ENCODE measurements around the gene CPEB1.

The CPEB1 gene

DNA sequence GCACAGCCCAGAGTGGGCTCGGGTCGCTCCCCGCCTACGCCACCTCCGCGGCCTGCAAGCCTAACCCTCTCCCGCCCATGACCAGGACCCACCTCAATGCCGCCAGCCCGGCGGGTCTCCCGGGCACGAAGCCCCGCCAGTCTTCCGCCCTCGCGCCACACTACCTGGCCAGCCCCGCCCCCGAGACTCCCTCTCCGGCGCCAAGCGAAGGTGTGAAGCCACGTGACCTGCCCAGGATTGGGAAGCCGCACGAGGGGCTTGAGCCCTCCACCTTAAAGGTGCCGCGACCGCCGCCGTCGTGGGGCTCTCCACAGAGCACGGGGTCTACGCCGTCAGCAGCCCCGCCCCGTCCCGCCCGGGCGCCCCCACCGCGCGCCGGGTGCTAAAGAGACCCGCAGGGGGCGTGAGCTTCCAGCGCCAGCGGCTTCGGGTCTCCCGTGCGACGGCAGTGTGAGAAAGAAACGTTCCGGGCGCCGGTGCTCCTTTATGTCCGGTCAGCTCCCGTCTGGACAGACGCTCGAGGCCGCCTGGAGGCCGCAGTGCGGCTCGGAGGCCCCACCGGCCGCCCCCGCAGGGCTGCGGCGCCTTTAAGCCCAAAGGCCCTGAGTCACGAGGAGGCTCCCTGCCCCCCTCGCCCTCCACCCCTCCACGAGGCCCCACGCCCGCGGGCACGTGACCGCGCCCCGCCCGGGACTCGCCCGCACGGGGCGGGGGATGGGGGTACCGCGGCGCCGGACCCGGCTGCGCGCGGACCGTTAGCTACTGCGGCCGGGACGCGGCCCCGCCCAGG, at the start of gene CPEB1:
CPEB1 (minus strand) TSS at position 319 of the 790 bp plus-strand sequence. CDS start 18,904 bp downstream, outside the sequence.
- peak in 2 of 3 experiments; percentile 12 to 34 for DNase-seq (ENCODE audit: low read depth in 3 of 3)

DNA sequence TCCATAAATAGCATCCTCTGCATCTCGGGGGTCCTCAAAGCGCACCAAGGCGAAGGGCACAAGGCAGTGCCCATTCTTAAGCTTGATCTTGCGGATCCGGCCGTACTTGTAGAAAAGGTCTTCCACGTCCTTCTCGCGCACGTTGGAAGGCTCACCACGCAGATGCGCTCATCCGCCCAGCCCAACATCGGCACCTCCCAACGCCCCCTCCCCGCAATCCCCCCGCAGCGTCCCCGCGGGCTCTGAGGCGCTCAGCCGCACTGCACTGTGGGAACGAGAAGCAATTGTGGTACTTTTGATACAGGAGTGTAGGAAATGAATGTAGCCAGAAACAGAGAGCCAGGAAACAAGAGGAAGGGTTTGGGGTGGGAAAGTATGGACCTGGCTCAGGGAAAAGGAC, 45.0 kb upstream of the CPEB1 start:
- no peak for DNase-seq (ENCODE audit: low read depth in 3 of 3)

DNA sequence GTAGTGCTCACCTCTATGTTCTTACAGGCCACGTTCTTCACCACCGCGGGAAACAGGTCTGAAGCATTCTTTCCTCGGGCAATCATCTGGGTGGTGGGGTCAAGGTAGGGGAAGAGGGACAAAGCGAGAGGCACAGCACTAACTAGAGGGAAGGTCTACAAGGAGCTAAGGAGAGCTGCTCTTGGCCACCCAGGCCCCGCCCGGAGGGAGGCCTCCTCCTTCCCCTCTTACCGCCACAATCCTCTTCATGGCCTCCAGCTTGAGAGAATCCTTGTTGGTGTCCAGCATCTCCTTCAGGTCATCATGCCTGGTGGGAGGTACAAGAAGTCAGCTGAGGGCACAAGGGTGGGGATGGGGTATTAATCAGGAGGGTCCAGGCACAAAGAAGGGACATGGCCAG, 42.0 kb upstream of the CPEB1 start:
- no peak for DNase-seq (ENCODE audit: low read depth in 3 of 3)

DNA sequence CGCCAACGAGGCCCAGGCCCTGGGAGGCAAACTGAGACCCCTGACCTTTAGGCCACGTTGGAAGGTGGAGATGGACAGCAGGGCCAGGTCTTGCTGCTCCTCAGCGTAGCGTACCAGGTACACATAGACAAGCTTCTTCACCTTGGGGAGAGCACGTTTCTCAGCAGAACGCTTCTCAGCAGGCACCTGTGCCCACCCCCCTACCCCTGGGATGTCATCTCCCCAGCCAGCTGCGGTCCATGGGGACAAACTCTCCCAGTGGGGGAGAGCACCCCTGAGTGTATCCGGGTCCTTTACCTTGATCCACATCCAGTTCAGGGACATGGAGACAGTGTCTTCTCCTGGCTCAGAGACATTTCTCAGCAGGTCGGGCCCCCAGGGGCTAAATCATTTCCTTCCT, 41.5 kb upstream of the CPEB1 start:
- DNase-seq (ENCODE audit: low read depth in 3 of 3): no peak

DNA sequence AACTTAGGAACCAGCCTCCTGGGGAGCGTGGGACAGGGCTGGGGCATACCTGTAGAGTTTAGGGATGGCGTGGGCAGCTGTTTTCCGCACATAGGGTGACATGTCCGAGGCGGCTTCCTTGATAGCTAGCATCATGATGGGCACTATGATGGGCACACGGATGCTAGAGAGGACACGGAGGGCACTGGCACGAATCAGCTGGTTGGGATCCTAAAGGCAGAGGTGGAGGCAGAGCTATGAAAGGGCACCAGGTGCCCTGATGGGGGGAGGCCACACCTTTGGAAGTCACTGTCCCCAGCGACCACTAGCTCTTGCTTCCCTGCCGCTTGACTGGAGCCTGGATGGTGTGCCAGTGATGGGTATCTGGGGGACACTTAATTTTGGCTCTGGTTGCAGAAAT, 34.2 kb upstream of the CPEB1 start:
- DNase-seq (ENCODE audit: low read depth in 3 of 3): no peak

DNA sequence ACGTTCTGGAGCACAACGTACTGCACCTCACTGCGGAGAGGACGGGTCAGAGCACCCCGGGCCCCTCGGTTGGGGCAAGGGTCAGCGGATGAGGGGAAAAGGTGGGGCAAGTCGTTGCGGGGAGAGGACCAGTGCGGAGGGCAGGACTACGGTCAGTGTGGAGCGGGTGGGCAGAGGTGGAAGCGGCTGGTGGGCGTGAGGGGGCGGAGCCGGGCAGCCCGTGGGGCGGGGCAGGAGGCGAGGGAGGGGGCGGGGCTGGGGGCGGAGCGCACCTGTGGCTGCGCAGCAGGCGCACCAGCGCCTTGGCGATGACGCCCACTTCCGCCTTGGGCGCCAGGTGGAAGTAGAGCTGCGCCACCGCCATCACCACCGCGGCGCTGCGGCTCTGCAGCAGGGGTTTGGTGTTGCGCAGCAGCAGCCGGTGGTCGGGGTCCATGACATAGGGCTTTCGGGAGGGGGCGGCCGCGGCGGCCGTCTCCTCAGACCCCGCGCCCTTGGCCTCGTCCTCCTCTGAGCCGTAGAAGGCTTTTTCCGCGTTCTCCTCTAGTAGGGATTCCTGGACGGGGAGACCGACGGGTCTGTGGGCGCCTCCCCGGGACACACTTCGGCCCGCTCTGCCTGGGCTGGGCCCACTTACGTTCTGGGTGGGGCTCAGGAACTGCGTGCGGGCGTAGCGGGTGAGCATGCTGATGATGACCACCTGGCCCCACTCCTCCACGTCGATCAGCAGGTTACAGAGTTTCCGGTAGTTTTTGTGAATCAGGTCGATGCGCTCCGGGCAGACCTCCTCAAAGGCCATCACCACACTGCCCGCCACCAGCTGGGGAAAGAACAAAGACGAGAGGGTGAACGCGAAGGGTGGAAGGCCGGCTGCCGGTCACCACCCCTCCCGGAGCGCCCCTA, 33.3 kb upstream of the CPEB1 start:
- peak; percentile 58 to 77 (median 59) for DNase-seq (ENCODE audit: low read depth in 3 of 3)

DNA sequence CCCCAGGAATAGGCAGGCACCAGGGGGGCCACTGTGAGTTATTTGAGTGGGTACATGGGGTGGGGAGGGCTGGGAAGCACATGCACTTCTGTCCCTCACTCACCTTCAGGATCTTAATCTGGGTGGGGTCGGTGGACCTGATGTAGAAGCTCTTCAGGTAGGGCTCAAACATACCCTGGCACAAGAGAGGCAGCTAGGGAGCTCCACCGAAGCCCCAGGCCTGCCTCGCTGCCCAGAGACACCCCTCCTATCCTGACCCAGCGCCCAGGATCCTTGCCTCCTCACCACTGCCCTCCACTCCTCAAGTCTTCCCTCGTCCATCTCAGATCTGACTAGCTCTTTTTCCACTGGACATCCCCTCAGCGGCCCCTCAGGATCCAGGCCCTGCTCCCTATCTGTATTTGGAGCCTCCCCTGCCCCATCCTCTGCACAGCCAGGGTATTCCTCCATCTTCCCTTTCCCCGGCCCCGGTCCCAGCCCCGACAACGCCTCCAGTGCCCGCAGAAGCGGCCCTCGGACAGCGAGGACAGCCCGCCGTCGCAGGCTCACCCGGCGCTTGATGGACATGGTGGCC, 32.5 kb upstream of the CPEB1 start:
- no peak for DNase-seq (ENCODE audit: low read depth in 3 of 3)

DNA sequence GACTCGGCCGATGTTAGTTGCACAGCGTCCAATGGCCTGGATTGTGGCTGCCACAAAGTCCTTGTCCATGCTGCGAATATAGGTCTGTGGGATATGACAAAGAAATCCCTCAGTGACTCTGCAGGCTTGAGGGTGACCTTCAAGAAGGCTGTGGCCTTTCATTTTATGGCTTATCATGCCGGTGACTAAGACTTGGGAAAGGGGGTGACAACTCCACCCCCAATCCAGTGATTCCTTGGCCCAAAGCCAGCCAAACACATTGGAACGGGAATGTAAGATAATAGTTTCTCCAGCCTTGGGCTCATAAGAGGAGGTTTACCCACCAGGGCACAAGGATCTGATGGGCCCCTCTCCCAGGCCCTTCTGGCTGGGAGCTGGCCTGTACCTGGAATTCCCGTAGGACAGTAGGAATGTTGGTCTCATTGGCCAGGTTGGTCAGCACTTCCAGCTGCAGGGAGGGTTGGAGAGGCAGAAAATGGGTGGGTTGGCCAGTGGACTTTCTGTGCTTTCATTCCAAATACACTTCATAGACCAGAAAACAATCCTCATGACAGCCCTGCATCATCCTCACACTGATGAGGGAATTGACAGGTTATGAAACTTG, 30.7 kb upstream of the CPEB1 start:
- no peak for DNase-seq (ENCODE audit: low read depth in 3 of 3)

DNA sequence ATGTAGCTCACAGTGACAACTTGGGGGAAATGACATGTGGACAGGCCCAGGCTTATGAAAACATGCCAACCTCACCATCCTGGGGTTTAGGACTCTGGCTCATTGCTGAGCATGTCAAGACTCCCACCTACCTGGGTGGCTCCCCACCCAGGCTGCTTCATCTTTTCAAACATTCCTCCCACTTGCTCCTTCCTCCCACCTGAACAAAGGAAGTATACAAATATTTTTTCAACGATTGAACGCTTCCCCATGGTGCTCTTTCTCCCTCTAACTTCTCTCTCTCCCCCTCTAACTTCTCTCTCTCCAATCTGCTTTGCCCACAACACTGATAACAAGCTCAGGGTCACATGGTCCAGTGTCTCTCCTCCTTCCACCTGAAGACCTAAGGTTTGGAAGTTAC, 27.7 kb upstream of the CPEB1 start:
- DNase-seq (ENCODE audit: low read depth in 3 of 3): no peak

DNA sequence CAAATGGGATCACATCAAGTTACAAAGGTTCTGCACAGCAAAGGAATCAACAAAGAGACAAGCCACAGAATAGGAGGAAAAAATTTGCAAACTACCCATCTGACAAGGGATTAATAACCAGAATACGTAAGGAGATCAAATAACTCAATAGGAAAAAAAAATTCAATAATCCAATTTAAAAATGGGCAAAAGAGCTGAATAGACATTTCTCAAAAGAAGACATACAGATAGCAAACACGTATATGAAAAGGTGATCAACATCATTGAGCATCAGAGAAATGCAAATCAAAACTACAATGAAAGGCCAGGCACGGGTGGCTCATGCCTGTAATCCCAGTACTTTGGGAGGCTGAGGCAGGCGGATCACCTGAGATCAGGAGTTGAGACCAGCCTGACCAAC, 23.5 kb upstream of the CPEB1 start:
- DNase-seq (ENCODE audit: low read depth in 3 of 3): no peak

DNA sequence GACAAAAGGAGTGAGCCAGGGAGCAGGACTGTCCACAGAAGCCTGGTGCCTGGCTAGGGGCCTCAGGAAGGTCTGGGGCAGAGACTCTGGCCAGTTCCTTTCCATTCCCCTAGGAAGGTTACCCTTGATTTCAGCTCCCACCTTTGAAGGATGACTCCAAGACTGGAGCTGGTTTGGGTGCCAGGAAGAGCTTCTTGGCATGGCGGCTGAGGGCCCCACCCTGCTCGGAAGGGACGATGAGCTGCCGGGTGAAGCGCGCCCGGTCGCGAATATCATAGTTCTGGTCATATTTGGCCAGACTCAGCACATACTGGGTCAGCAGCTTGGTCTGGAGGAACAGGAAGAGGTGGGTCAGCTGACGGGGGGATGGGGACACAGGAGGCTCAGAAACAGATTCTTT, 19.4 kb upstream of the CPEB1 start:
- DNase-seq (ENCODE audit: low read depth in 3 of 3): no peak

DNA sequence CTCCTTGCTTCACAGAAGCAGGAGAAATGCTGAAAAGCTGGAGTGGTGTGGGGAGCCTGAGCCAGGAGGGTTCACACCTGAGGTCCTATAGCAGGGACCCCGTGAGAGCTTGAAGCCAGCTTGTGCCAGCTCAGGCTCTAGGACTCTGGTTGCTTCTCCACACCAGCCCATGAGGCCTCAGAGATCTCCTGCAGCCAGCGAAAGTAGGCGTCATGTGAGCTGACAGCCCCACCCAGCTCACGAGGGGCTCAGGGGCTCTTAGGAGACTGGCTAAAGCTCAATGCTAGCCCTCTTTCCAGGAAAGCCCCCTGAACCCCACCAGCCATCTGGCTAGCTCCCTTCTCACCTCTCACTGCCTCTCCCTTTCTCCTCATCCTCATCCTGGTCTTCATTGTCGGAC, 16.9 kb upstream of the CPEB1 start:
- DNase-seq (ENCODE audit: low read depth in 3 of 3): no peak

DNA sequence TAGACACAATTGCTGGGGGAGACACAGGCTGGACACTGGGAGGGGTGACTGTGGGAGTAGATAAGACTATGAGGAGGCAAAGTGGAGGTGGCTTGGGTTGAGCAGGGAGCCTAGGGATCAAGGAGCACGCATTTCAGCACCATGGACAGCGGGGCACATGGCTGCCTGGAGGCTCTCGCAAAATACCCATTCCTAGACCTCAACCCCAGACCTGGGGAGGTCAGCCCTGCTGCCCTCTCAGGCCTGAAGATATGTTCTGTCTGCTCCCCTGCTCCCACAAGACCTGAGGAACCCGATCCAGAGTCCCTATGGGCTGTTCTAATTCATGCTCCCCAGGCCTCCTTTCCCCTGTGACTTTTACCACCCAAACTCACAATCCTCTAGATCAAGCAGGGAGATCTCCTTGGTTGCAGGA, 16.0 kb upstream of the CPEB1 start:
- DNase-seq (ENCODE audit: low read depth in 3 of 3): peak in 1 of 3 experiments; percentile 47

DNA sequence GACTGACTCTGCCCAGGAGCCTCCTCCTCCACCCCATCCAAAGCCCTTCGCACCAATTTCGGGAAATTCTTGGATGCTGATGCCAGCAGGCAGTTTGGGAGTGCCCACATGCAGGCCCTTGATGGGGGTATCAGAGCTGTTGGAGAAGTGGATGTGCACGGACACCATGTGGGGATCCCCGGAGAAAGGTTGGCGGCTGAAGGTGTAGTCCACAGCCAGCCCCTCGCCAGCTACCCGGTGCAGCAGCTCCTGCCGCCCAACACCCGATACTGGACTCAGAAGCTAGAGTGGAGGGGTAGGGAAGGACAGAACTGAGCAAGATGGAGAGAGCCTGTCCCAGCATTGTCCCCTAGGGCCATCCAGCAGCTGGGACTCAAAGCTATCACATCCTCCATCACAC, 15.5 kb upstream of the CPEB1 start:
- no peak for DNase-seq (ENCODE audit: low read depth in 3 of 3)

DNA sequence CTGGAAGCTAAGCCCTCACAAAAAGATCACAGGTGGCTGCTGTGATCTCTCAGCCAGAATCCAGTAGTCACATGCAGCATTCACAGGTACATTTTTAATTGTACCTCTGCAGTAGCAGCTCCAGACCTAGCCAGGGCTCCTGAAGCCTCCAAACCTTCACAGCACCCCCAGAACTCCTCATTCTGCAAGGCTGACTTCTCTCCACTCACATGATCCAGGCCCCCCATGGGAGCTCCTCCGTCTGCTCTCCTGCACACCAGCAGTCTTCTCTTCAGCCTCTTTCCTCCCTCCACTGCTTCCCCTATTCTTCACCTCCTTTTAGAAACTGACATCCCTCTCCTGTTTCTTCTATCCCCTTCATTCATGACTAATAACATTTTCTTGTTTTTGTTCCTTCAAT, 13.2 kb upstream of the CPEB1 start:
- no peak for DNase-seq (ENCODE audit: low read depth in 3 of 3)

DNA sequence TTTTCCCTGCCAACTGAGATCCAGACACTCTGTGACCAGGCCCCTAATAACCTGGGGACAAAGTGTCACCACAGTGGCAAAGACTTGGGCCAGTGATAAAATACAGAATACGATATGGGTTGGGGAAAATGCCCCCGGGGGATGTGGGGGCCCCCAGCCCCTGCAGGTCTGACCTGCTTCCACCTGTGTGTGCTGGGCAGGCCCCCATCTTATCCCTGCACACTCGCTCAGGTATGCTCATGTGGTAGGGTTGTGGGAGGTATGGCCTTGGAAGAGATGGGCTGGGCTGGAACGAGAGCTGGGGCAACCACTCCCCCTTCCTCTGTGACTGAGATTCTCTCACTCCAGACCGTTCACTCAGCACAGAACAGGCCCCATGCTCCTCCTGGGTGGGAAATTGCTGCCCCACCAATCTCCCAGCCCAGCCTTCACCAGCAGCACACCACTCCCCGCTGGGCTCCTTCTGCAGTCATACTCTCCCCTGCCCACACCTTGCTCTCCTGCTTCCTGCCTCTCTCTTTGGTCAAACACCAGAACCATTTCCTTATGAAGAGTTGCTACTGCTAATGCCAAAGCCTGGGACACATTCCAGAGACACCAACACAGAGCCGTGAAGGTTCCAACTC, 9.6 kb upstream of the CPEB1 start:
- no peak for DNase-seq (ENCODE audit: low read depth in 3 of 3)

DNA sequence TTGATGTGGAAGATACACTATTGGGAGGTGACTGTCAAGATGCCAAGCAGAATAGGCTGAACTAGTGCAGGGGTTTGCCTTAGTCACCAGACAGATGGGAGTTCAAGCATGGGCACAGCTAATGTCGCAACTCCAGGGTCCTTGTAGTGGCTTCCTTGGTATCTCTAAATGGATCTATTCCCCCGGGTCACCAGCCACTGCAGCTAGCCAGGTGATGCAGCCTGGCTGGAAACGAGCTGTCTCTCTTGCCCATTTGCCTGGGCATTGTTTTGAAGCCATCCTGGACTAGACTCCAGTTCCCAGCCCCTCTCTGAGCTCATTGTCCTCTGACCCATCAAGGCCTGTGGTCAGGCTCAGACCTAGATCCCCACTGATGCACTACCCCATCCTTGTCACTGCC, 8.4 kb upstream of the CPEB1 start:
- DNase-seq (ENCODE audit: low read depth in 3 of 3): no peak

DNA sequence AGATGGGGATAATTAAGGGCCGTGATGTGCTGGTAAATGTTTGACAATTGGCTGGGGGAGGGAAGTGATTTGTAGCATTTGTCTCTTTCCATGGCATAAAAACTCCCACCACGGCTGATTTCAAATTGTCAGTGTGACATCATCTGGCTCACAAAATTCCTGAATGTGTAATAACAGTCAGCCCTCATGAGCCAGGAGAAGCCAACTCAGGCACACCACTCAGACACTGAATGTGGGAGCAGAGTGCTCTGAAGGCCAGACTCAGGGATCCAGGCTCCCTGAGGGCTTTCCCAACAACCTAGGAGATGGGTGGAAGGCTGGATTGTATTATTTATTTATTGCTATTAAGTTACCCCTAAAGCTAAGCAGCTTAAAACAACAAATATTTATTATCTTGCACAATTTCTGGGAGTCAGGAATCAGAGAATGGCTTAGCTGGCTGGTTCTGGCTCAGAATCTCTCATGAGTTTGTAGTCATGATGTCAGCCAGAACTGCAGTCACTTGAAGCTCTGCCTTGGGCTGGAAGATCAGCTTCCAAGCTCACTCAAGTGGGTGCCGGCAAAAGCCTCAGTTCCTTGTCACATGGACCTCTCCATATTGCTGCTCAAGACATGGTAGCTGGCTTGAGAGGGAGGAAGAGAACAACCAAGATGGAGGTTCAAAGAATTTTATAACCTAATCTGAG, 6.5 kb upstream of the CPEB1 start:
- no peak for DNase-seq (ENCODE audit: low read depth in 3 of 3)

DNA sequence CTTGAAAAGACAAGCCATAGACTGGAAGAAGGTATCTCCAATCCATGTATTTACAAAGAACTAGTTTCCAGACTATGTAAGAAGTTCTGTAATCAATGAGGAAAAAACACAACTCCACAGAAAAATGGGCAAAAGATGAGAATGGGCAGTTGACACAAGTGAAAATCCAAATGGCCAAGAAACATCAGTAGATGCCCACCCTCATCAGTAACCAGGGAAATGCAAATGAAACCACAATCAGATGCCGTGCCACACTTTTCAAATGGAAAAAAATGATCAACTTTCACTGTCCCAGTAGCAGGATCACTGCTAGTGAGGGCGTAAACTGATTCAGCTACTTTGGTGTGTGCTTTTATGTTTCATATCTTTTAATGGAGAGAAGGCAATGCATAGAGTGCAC, 4.5 kb upstream of the CPEB1 start:
- no peak for DNase-seq (ENCODE audit: low read depth in 3 of 3)

DNA sequence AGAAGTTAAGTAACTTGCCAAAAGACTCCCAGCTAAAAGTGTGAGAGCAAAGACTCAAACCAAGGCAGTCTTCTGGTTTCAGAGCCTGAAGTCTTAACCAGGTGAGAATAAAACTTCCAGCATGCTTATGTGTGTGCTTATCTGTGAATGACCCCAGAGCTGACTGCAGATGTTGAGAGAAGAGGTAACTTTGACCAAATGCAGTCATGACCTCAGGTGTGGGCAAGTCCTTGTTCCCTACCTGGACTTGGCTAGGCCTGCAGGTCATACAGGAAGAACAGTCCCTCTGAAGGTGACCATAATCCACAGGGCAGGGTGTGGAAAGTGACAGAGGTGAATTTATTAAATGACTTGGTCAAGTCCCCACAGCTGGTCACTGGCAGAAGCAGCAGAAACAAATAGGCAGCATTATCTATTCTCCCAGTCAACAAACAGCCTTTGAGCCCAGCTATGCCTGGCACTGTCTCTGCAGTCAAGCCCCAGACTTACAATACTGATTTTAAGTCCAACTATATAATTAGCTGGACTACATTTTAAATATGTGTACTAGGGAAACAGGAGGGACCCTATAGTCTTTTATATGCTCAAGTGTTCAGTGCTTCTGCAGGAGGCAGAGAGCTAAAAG, 3.0 kb upstream of the CPEB1 start:
- no peak for DNase-seq (ENCODE audit: low read depth in 3 of 3)

All from stimulated activated CD4-positive, alpha-beta T cell treated with anti-CD3 and anti-CD28 coated beads, TNF-alpha, amount 100 ng/mL, for 24 hours (primary cell).